K562 (cell line): ENCODE data around the gene MYOZ3. TPM values are rescaled to one million over a fixed set of nuclear protein-coding genes. Genes with fewer than 3 reads are reported as not detected.
A peak's percentile ranks its signal among the peaks of the same experiment; 100 is the strongest.

Experiments used
- BRF1 ChIP-seq: IDR thresholded peaks from 3 replicates; pipeline ENCODE4 v1.6.1; 2011; ENCODE audit warnings: borderline replicate concordance, mild to moderate bottlenecking; ENCODE audit not compliant: insufficient read length; ENCODE audit errors: extremely low read depth
- CEBPG ChIP-seq, 3 experiments: fragments of 200-800 bp in 1 of 3; sonication (Bioruptor generic) in 1 of 3; sonication (generic) in 1 of 3; formaldehyde crosslinking in 1 of 3; IDR thresholded peaks in 2 of 3; conservative IDR thresholded peaks in 1 of 3; 2 replicates each; pipeline versions ENCODE4 v1.6.1 to v1.8.0; 2016 to 2022; ENCODE audit warnings: missing compliant biosample characterization in 2 of 3, missing genetic modification characterization in 2 of 3, mild to moderate bottlenecking in 1 of 3, missing genetic modification reagents in 1 of 3
- CHD4 ChIP-seq: fragments of 200-600 bp; sonication (generic); IDR thresholded peaks from 3 replicates; pipeline ENCODE4 v1.6.1; 2012; ENCODE audit warnings: low read depth, mild to moderate bottlenecking, mixed read lengths, low read length, inconsistent platforms; ENCODE audit not compliant: insufficient read depth, insufficient replicate concordance, poor library complexity, severe bottlenecking
- CREB1 ChIP-seq, 2 experiments: sonication (generic) in 1 of 2; formaldehyde crosslinking in 1 of 2; IDR thresholded peaks; 2 replicates each; pipeline versions ENCODE4 v1.6.1 to v1.8.0; 2012 to 2022; ENCODE audit warnings: inconsistent platforms in 1 of 2, mild to moderate bottlenecking in 1 of 2, missing genetic modification reagents in 1 of 2, moderate library complexity in 1 of 2
- ERF ChIP-seq: fragments of 450-650 bp; formaldehyde crosslinking; IDR thresholded peaks from 2 replicates; pipeline ENCODE4 v1.4.0; 2020; ENCODE audit warnings: mild to moderate bottlenecking, mixed read lengths
- ESRRB ChIP-seq: fragments of 250-450 bp; sonication (Bioruptor Pico); IDR thresholded peaks from 2 replicates; pipeline ENCODE4 v1.5.0; 2020; ENCODE audit warnings: mild to moderate bottlenecking, moderate library complexity, borderline replicate concordance
- FOSL1 ChIP-seq: fragments of 200-800 bp; sonication (Bioruptor generic); conservative IDR thresholded peaks from 2 replicates; pipeline ENCODE4 v1.6.1; 2016; ENCODE audit warnings: missing genetic modification characterization, missing compliant biosample characterization
- HNRNPK ChIP-seq: fragments of 200-400 bp; formaldehyde crosslinking; IDR thresholded peaks from one replicate; pipeline ENCODE4 v1.6.1; 2018; ENCODE audit warnings: mild to moderate bottlenecking, low read depth, low read length; ENCODE audit not compliant: poor library complexity, severe bottlenecking
- MEF2A ChIP-seq: IDR thresholded peaks from 2 replicates; pipeline ENCODE4 v1.6.1; 2011; ENCODE audit warnings: low read depth, mild to moderate bottlenecking, low read length, moderate library complexity; ENCODE audit not compliant: control insufficient read depth
- POLR3G ChIP-seq: IDR thresholded peaks from 2 replicates; pipeline ENCODE4 v1.6.1; 2011; ENCODE audit not compliant: insufficient read length, insufficient replicate concordance; ENCODE audit errors: extremely low read depth
- RBM34 ChIP-seq: fragments of 200-400 bp; formaldehyde crosslinking; IDR thresholded peaks from 2 replicates; pipeline ENCODE4 v1.6.1; 2018; ENCODE audit warnings: low read length, borderline replicate concordance; ENCODE audit not compliant: insufficient read depth
- SIN3B ChIP-seq: fragments of 450-650 bp; IDR thresholded peaks from 2 replicates; pipeline ENCODE4 v1.6.1; 2017; ENCODE audit warnings: low read depth, mild to moderate bottlenecking, moderate library complexity
- TRIM28 ChIP-seq: fragments of 450-650 bp; IDR thresholded peaks from 2 replicates; pipeline ENCODE4 v1.6.1; 2017
- YY1 ChIP-seq, 3 experiments: IDR thresholded peaks; 2 replicates each; pipeline ENCODE4 v1.6.1; 2011; ENCODE audit warnings: low read length in 2 of 3, mild to moderate bottlenecking in 2 of 3, moderate library complexity in 2 of 3, borderline replicate concordance in 1 of 3, control low read depth in 1 of 3, low read depth in 1 of 3; ENCODE audit not compliant: insufficient read depth in 3 of 3, insufficient replicate concordance in 2 of 3, control insufficient read depth in 1 of 3, insufficient read length in 1 of 3; ENCODE audit errors: extremely low read depth in 1 of 3
- polyA plus RNA-seq, 8 experiments: library from polyadenylated mRNA; depleted of rRNA in 4 of 8; stranded (reverse) in 5 of 8; unstranded in 3 of 8; fragments of >200 nt; fragmentation: Nextera tagmentation in 2 of 8; fragmentation: Illumina TruSeq in 1 of 8; extraction: Ambion mirVana in 2 of 8; extraction: Trizol in 1 of 8; gene quantifications; 2 replicates each; pipeline versions ENCODE4 v1.2.1 to v1.2.3, GENCODE V29; 2011 to 2014; ENCODE audit warnings: inconsistent platforms in 1 of 8, missing spikeins in 1 of 8
- total RNA-seq, 7 experiments: library from RNA; depleted of rRNA in 6 of 7; stranded (reverse); fragments of >200 nt in 6 of 7; fragmentation: Illumina TruSeq in 2 of 7; extraction: Trizol in 2 of 7; gene quantifications; 2 replicates each; pipeline versions ENCODE4 v1.2.1 to v1.2.3, GENCODE V29; 2011 to 2021; ENCODE audit warnings: low replicate concordance in 1 of 7
- TF ChIP-seq, protein P1 (sequence below): sonication (generic); formaldehyde crosslinking; IDR thresholded peaks from 2 replicates; pipeline ENCODE4 v1.8.0; 2022; ENCODE audit warnings: missing genetic modification reagents, mild to moderate bottlenecking, borderline replicate concordance
- TF ChIP-seq, protein P2 (sequence below): fragments of 450-650 bp; IDR thresholded peaks from 2 replicates; pipeline ENCODE4 v1.7.1; 2018; ENCODE audit warnings: mild to moderate bottlenecking, low read depth; ENCODE audit not compliant: partially characterized antibody
- TF ChIP-seq, protein P3 (sequence below): IDR thresholded peaks from 2 replicates; pipeline ENCODE4 v1.6.1; 2011; ENCODE audit warnings: borderline replicate concordance, low read depth, mild to moderate bottlenecking, moderate library complexity, low read length; ENCODE audit not compliant: insufficient read depth, poor library complexity, severe bottlenecking

Gene MYOZ3
- total and polyA plus RNA-seq, 9 of the 15 experiments (the other 6 are each of a cell fraction or from before 2014, with no cell fraction given): not detected

DNA sequence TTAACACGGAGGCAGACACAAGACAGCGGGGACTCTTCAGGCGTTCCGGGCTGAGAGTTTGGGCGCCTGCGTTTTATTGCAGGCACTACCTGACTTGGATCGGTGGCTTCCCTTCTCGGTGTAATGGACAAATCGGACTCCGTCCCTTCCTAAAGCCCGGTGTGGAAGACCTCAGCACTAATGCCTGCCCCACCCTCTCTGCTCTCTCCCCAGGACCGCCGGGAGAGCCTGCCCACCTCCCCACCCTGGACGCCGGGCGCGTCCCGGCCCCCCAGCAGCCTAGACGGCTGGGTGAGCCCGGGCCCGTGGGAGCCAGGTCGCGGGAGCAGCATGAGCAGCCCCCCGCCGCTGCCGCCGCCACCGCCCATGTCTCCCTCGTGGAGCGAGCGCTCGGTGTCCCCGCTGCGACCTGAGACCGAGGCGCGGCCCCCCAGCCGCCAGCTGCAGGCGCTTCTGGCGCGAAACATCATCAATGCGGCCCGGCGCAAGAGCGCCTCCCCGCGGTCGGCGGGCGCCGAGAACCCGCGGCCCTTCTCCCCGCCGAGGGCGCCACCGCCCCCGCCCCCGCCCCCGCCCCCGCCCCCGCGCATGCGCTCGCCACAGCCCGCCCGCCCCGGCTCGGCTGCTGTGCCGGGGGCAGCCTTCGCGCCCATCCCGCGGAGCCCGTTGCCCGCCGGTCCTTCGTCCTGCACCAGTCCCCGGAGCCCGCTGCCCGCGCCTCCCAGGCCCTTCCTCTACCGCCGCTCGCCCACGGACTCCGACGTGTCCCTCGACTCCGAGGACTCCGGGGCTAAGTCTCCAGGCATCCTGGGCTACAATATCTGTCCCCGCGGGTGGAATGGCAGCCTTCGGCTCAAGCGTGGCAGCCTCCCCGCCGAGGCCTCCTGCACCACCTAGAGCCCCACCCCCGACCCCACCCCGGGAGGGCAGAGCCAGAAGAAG, 4.6 kb upstream of the MYOZ3 start (continued):
- no peak for TF ChIP-seq MEF2A
- TF ChIP-seq, protein P1, sequence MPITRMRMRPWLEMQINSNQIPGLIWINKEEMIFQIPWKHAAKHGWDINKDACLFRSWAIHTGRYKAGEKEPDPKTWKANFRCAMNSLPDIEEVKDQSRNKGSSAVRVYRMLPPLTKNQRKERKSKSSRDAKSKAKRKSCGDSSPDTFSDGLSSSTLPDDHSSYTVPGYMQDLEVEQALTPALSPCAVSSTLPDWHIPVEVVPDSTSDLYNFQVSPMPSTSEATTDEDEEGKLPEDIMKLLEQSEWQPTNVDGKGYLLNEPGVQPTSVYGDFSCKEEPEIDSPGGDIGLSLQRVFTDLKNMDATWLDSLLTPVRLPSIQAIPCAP (CRISPR knock-in tag): no peak
- TF ChIP-seq, protein P2, sequence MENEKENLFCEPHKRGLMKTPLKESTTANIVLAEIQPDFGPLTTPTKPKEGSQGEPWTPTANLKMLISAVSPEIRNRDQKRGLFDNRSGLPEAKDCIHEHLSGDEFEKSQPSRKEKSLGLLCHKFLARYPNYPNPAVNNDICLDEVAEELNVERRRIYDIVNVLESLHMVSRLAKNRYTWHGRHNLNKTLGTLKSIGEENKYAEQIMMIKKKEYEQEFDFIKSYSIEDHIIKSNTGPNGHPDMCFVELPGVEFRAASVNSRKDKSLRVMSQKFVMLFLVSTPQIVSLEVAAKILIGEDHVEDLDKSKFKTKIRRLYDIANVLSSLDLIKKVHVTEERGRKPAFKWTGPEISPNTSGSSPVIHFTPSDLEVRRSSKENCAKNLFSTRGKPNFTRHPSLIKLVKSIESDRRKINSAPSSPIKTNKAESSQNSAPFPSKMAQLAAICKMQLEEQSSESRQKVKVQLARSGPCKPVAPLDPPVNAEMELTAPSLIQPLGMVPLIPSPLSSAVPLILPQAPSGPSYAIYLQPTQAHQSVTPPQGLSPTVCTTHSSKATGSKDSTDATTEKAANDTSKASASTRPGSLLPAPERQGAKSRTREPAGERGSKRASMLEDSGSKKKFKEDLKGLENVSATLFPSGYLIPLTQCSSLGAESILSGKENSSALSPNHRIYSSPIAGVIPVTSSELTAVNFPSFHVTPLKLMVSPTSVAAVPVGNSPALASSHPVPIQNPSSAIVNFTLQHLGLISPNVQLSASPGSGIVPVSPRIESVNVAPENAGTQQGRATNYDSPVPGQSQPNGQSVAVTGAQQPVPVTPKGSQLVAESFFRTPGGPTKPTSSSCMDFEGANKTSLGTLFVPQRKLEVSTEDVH: peak; percentile 48
- no peak for TF ChIP-seq TRIM28
- TF ChIP-seq SIN3B: no peak
- peak in 2 of 3 experiments; percentile 53 to 65 for TF ChIP-seq YY1 (IDR thresholded peaks at IDR 0.05; ENCODE audit: borderline replicate concordance in 1 of 3, control insufficient read depth in 1 of 3, extremely low read depth in 1 of 3, insufficient read depth in 3 of 3, insufficient read length in 1 of 3, insufficient replicate concordance in 2 of 3, low read depth in 1 of 3, low read length in 2 of 3)
- no peak; the same call in 1 of the 2 replicates for TF ChIP-seq ERF (CRISPR knock-in tag)
- TF ChIP-seq RBM34: no peak
- TF ChIP-seq CREB1 (IDR thresholded peaks at IDR 0.05): no peak; the same call in 1 of the 2 replicates
- TF ChIP-seq CREB1 (CRISPR knock-in tag; IDR thresholded peaks at IDR 0.05): peak; percentile 51; the same call in 1 of the 2 replicates
- 0 out of 2 replicates have a peak, but pooled peaks have one; percentile 15 for TF ChIP-seq FOSL1 (tag)
- TF ChIP-seq CEBPG (CRISPR knock-in tag; IDR thresholded peaks at IDR 0.05): no peak
- TF ChIP-seq CEBPG (tag; conservative IDR thresholded peaks at IDR 0.05 in 1 of 2, IDR thresholded peaks at IDR 0.05 in 1 of 2): no peak
- TF ChIP-seq POLR3G: no peak
- no peak for TF ChIP-seq BRF1
- TF ChIP-seq CHD4: no peak
- no peak for TF ChIP-seq ESRRB (CRISPR knock-in tag)
- peak; percentile 75 for TF ChIP-seq HNRNPK
- TF ChIP-seq, protein P3, sequence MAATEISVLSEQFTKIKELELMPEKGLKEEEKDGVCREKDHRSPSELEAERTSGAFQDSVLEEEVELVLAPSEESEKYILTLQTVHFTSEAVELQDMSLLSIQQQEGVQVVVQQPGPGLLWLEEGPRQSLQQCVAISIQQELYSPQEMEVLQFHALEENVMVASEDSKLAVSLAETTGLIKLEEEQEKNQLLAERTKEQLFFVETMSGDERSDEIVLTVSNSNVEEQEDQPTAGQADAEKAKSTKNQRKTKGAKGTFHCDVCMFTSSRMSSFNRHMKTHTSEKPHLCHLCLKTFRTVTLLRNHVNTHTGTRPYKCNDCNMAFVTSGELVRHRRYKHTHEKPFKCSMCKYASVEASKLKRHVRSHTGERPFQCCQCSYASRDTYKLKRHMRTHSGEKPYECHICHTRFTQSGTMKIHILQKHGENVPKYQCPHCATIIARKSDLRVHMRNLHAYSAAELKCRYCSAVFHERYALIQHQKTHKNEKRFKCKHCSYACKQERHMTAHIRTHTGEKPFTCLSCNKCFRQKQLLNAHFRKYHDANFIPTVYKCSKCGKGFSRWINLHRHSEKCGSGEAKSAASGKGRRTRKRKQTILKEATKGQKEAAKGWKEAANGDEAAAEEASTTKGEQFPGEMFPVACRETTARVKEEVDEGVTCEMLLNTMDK: peak; percentile 71
